Left ventricle myocardium inferior (tissue), 1 donor: ENCODE measurements around the gene KIAA1671. TPM values are rescaled to one million over a fixed set of nuclear protein-coding genes. Genes with fewer than 3 reads are reported as not detected.

Source experiments
- DNase-seq: peaks from one replicate; pipeline ENCODE4 v3.0.0-alpha.2; 2020
- H3K27ac ChIP-seq: fragments of 200-600 bp; replicated peaks from 2 replicates; pipeline ENCODE4 v1.8.0; 2021
- H3K27me3 ChIP-seq: fragments of 200-600 bp; 2 replicates; pipeline ENCODE4 v1.8.0; 2021; ENCODE audit warnings: low read depth
- H3K36me3 ChIP-seq: fragments of 200-600 bp; 2 replicates; pipeline ENCODE4 v1.8.0; 2021
- H3K4me1 ChIP-seq: fragments of 200-600 bp; 2 replicates; pipeline ENCODE4 v1.8.0; 2021
- H3K4me3 ChIP-seq: fragments of 200-600 bp; 2 replicates; pipeline ENCODE4 v1.8.0; 2021; ENCODE audit warnings: mild to moderate bottlenecking, moderate library complexity
- H3K9me3 ChIP-seq: fragments of 200-600 bp; replicated peaks from 2 replicates; pipeline ENCODE4 v1.8.0; 2021
- intact Hi-C: fragments of 100-400 bp; cut with micrococcal nuclease; formaldehyde crosslinking; loops from one replicate; pipeline ENCODE4 v1.11.0; 2022
- total RNA-seq: library from RNA; stranded (reverse); fragmentation: NEBNext Ultra II Directional; extraction: Animal tissue kit (Norgen Biotek cat#: 25700); gene quantifications from one replicate; pipeline ENCODE4 v1.2.1, GENCODE V29; 2021
- TF ChIP-seq, protein P1 (sequence below): fragments of 200-600 bp; IDR thresholded peaks from 2 replicates; pipeline ENCODE4 v1.8.0; 2021; ENCODE audit warnings: antibody characterized with exemption, mild to moderate bottlenecking, borderline replicate concordance
- donor health status: DM: no; HTN: yes; CAD: no; lungs with severe emphysema.

The KIAA1671 gene
- total RNA-seq, 1 donor from 2014 or later, result 12.2 TPM

DNA sequence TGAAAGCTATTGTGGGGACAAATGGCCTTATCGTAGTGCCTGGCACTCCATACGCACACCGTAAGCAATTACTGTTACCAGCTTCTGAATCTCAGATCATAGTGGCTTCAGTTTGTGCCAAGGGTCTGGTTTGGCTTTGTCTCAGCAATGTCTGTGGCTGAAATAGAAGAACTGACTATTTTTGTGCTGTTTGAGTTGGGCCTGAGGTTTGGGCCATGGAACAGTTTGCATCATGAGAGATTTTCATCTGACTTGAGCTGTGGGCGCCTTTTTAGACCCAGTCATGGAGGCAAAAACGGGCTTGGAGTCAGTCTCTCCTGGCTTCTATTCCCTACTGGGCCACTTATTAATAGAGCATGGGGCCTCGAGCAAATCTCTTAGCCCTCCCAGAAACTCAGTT lies 126.1 kb downstream of the KIAA1671 start:
- Histone ChIP-seq H3K27ac (no peak overlapping the region), H3K36me3 (no peaks in the 10 kb centered on the region), H3K27me3 (no peaks in the 10 kb centered on the region), H3K4me3 (no peak overlapping the region), H3K9me3 (no peaks in the 10 kb centered on the region), H3K4me1 (peaks cover 13% of the 10 kb centered on the region)
- intact Hi-C loops, result no loop called here
- DNase-seq, result no peak
- TF ChIP-seq, protein P1, sequence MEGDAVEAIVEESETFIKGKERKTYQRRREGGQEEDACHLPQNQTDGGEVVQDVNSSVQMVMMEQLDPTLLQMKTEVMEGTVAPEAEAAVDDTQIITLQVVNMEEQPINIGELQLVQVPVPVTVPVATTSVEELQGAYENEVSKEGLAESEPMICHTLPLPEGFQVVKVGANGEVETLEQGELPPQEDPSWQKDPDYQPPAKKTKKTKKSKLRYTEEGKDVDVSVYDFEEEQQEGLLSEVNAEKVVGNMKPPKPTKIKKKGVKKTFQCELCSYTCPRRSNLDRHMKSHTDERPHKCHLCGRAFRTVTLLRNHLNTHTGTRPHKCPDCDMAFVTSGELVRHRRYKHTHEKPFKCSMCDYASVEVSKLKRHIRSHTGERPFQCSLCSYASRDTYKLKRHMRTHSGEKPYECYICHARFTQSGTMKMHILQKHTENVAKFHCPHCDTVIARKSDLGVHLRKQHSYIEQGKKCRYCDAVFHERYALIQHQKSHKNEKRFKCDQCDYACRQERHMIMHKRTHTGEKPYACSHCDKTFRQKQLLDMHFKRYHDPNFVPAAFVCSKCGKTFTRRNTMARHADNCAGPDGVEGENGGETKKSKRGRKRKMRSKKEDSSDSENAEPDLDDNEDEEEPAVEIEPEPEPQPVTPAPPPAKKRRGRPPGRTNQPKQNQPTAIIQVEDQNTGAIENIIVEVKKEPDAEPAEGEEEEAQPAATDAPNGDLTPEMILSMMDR, result no peak

DNA sequence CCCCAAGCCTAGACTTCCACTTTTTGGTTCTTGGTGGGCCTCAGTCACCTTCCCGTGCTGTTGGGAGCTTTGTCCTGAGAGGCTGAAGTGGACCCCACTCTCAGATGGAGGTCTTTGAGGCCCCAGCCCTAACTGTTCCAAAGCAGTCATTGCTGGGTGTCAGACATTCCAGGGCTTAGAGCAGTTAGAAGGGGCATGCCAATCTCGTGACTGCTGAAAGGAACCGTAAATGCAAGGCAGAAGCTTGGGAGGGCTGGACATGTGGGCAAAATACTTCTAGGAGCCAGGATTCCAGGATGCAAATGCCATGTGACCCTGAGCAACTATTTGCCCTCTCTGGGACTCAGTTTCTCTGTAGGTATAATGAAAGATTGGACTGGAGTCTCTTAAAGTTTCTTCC lies 128.3 kb downstream of the KIAA1671 start:
- H3K36me3 ChIP-seq, result no peaks in the 10 kb centered on the region

DNA sequence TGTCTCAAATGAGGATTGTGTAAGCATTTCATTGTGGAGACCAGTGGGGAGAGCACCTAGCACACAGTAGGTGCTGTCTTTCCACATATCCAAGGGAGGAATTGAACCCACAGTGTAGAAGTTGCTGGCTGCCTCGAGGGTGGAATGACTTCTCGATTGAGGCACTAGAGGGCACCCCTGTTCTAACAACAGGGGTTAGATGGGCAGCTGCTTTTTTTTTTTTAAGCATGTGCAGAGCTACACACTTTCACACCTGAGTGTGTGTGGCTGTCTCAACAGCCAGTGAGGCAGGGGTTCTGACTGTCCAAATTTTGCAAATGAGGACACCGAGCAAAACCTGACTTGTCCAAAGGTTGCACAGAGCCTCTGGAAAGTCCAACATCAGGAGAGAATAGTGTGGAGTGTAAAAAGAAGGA lies 128.9 kb downstream of the KIAA1671 start:
- intact Hi-C loops, result no loop called here
- Histone ChIP-seq H3K4me3 (no peak overlapping the region), H3K27me3 (no peaks in the 10 kb centered on the region), H3K27ac (no peak overlapping the region), H3K9me3 (no peaks in the 10 kb centered on the region), H3K36me3 (no peaks in the 10 kb centered on the region), H3K4me1 (peaks cover 33% of the 10 kb centered on the region)
- TF ChIP-seq, protein P1, result peak; percentile 66
- no peak for DNase-seq

More for the DNA sequence above, 128.3 kb downstream of the KIAA1671 start:
- Histone ChIP-seq H3K9me3 (no peaks in the 10 kb centered on the region), H3K4me1 (peaks cover 27% of the 10 kb centered on the region), H3K4me3 (no peak overlapping the region), H3K27ac (no peak overlapping the region), H3K27me3 (no peaks in the 10 kb centered on the region)
- intact Hi-C loops, result no loop called here
- TF ChIP-seq, protein P1, result no peak
- DNase-seq, result no peak

GRCh38 chr22:25082096-25082495 lies 129.6 kb downstream of the KIAA1671 start:
- DNase-seq, result no peak
- Histone ChIP-seq H3K9me3 (no peaks in the 10 kb centered on the region), H3K27me3 (no peaks in the 10 kb centered on the region), H3K27ac (no peak overlapping the region), H3K36me3 (no peaks in the 10 kb centered on the region), H3K4me3 (no peak overlapping the region), H3K4me1 (peaks cover 40% of the 10 kb centered on the region)
- TF ChIP-seq, protein P1, result no peak
- intact Hi-C loops, result no loop called here

DNA sequence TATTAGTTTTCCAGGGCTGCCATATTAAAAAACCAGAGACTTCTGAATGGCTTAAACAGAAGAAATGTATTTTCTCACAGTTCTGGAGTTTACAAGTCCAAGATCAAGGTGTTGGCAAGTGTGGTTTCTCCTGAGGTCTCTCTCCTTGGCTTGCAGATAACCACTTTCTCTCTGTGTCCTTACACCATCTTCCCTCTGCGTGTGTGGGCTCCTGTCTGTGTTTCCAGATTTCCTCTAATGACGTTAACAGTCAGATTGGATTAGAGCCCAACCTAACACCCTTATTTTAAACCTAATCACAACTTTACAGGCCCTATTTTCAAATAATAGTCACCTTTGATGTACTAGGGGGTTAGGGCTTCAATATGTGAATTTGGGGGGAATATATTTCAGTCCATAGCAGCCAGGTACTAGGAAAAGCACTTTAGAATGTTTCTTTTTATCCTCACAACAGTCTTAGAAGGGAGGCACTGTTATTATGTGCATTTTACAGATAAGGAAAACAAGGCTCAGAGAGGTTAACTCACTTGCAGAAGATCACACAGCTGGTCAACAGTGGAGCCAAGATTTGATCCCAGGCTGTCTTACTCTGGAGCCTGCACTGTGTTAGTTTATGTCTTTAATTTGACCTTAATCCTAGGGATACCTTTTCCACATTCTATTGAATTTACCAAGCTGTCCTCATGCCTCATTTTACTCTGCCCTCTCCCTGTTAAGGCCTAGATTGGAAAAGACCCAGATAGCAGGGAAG lies 130.7 kb downstream of the KIAA1671 start:
- H3K4me3 ChIP-seq, result no peak overlapping the region
- intact Hi-C loops, result no loop called here
- TF ChIP-seq, protein P1, result no peak

More for the DNA sequence above, 130.7 kb downstream of the KIAA1671 start:
- no peak overlapping the region for H3K27ac ChIP-seq
- DNase-seq, result no peak
- H3K27me3 ChIP-seq, result no peaks in the 10 kb centered on the region
- peaks cover 47% of the 10 kb centered on the region for H3K4me1 ChIP-seq
- H3K36me3 ChIP-seq, result no peaks in the 10 kb centered on the region
- H3K9me3 ChIP-seq, result no peaks in the 10 kb centered on the region
